Upper lobe of left lung (tissue), 4 donors: ENCODE data around the gene CBX8.

ENCODE experiments used
- POLR2A ChIP-seq, 4 donors: fragments of 450-650 bp; IDR thresholded peaks; one replicate each; pipeline ENCODE4 v1.5.1; 2016 to 2017; ENCODE audit warnings: antibody characterized with exemption in 4 of 4, mild to moderate bottlenecking in 2 of 4
- TF ChIP-seq, protein P1 (sequence below), 6 experiments: fragments of 450-650 bp in 4 of 6; fragments of 200-600 bp in 2 of 6; sonication (generic) in 2 of 6; IDR thresholded peaks; one replicate each; pipeline ENCODE4 v1.5.1; 2016 to 2019; ENCODE audit warnings: antibody characterized with exemption in 6 of 6

DNA sequence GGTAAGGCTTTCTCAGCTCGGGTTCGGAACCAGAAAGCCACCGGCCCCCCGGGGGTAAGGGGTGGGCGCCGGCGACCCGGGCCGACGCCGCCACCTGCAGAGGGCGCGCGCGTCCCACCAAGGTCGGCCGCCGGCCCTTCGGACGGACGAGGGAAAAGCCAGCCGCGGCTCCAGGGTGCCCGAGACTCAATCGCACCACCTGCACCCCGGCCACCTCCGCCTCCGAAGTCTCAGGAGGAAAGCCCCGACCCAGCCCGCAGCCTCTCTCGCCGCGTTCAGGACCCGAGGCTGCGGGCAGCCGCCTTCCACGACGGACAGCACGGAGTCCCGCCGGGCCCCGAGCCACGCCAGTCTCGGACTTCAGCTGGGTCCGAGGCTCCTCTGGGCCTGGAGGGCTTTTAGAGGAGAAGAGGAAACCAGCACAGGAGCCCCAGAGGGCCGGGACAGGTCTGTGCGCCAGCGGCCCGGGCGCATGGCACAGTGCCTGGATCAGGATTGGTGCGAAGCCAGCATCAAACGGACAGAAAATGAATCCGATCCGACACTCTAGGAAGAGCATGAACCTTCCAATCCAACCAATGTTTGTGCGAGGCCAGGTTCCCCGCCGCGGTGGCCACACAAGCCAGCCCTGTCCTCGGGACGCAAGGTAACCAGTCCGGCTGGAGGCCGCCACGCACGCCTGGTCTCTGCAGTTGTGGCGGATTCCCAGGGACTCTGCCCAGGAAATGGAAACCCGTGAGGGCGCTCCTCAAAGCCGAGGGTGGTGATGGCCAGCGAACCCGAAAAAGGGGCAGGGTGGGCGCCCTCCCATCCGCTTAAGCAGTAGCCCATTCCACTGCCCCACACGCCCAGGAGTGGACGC lies 6.7 kb downstream of the CBX8 start:
- no peak for TF ChIP-seq POLR2A (IDR thresholded peaks at IDR 0.05)
- TF ChIP-seq, protein P1, sequence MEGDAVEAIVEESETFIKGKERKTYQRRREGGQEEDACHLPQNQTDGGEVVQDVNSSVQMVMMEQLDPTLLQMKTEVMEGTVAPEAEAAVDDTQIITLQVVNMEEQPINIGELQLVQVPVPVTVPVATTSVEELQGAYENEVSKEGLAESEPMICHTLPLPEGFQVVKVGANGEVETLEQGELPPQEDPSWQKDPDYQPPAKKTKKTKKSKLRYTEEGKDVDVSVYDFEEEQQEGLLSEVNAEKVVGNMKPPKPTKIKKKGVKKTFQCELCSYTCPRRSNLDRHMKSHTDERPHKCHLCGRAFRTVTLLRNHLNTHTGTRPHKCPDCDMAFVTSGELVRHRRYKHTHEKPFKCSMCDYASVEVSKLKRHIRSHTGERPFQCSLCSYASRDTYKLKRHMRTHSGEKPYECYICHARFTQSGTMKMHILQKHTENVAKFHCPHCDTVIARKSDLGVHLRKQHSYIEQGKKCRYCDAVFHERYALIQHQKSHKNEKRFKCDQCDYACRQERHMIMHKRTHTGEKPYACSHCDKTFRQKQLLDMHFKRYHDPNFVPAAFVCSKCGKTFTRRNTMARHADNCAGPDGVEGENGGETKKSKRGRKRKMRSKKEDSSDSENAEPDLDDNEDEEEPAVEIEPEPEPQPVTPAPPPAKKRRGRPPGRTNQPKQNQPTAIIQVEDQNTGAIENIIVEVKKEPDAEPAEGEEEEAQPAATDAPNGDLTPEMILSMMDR (IDR thresholded peaks at IDR 0.05): peak; percentile 78 to 92 (median 86)
